Measurements from ENCODE around the gene PAFAH1B1.
A peak's percentile ranks its signal among the peaks of the same experiment; 100 is the strongest.

The PAFAH1B1 gene

DNA sequence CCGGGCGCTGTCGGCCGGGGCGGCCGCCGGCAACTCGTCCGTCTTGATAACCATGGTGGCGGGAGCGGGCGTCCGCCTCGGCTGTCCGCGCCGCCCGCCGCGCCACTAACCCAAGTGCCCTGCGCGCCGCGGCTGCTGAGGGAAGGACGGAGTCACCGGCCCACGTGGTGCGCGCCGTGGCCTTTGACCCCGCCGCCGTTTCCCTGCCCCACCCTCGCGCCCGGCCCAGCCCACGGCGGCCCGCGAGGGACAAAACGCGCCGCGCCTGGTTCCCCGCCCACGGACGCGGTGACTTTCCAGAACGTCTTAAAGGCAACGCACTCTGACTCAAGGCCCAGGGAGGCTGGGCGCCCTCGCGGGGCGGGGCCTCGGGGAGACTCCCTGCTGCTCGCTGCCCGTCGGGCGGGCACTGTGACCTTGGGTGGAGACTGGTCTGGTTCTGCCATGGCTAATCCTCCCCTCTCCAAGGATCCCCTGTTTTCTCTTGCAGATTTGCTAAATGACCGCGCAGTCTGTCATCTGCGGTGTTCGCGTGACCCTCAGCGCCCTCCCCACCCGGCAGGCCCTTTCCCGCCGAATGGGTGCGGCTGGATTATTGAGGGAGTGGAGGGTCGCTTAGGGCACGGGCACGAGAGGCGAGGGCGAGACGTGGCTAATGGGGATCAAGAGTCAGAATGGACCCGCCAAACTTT is 118.3 kb downstream of the PAFAH1B1 start, which contains the start of gene CLUH:
Gene CLUH (minus strand): TSS at position 157 of the 692 bp plus-strand sequence. CDS start 103 bp downstream, at position 54.
- peak within 1 kb of the TSS; percentile 68 for H3K4me3 ChIP-seq (replicated peaks; ENCODE audit: insufficient read depth, low read length)
- H3K27me3 ChIP-seq (ENCODE audit: insufficient read depth, poor library complexity, severe bottlenecking) = no peaks in the 10 kb centered on the region
- DNase-seq (ENCODE audit: low read depth in 1 of 2, low spot score in 1 of 2) = peak; percentile 83 to 87
- peak within 1 kb of the TSS; percentile 86 for H3K27ac ChIP-seq (replicated peaks)
- TF ChIP-seq POLR2AphosphoS5 (IDR thresholded peaks at IDR 0.05; ENCODE audit: low read depth) = peak; percentile 60
- TF ChIP-seq, protein P1, sequence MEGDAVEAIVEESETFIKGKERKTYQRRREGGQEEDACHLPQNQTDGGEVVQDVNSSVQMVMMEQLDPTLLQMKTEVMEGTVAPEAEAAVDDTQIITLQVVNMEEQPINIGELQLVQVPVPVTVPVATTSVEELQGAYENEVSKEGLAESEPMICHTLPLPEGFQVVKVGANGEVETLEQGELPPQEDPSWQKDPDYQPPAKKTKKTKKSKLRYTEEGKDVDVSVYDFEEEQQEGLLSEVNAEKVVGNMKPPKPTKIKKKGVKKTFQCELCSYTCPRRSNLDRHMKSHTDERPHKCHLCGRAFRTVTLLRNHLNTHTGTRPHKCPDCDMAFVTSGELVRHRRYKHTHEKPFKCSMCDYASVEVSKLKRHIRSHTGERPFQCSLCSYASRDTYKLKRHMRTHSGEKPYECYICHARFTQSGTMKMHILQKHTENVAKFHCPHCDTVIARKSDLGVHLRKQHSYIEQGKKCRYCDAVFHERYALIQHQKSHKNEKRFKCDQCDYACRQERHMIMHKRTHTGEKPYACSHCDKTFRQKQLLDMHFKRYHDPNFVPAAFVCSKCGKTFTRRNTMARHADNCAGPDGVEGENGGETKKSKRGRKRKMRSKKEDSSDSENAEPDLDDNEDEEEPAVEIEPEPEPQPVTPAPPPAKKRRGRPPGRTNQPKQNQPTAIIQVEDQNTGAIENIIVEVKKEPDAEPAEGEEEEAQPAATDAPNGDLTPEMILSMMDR (IDR thresholded peaks at IDR 0.05; ENCODE audit: insufficient read depth, low read length) = no peak
- TF ChIP-seq, protein P2, sequence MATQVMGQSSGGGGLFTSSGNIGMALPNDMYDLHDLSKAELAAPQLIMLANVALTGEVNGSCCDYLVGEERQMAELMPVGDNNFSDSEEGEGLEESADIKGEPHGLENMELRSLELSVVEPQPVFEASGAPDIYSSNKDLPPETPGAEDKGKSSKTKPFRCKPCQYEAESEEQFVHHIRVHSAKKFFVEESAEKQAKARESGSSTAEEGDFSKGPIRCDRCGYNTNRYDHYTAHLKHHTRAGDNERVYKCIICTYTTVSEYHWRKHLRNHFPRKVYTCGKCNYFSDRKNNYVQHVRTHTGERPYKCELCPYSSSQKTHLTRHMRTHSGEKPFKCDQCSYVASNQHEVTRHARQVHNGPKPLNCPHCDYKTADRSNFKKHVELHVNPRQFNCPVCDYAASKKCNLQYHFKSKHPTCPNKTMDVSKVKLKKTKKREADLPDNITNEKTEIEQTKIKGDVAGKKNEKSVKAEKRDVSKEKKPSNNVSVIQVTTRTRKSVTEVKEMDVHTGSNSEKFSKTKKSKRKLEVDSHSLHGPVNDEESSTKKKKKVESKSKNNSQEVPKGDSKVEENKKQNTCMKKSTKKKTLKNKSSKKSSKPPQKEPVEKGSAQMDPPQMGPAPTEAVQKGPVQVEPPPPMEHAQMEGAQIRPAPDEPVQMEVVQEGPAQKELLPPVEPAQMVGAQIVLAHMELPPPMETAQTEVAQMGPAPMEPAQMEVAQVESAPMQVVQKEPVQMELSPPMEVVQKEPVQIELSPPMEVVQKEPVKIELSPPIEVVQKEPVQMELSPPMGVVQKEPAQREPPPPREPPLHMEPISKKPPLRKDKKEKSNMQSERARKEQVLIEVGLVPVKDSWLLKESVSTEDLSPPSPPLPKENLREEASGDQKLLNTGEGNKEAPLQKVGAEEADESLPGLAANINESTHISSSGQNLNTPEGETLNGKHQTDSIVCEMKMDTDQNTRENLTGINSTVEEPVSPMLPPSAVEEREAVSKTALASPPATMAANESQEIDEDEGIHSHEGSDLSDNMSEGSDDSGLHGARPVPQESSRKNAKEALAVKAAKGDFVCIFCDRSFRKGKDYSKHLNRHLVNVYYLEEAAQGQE (IDR thresholded peaks at IDR 0.05; ENCODE audit: insufficient replicate concordance, low read depth) = no peak

DNA sequence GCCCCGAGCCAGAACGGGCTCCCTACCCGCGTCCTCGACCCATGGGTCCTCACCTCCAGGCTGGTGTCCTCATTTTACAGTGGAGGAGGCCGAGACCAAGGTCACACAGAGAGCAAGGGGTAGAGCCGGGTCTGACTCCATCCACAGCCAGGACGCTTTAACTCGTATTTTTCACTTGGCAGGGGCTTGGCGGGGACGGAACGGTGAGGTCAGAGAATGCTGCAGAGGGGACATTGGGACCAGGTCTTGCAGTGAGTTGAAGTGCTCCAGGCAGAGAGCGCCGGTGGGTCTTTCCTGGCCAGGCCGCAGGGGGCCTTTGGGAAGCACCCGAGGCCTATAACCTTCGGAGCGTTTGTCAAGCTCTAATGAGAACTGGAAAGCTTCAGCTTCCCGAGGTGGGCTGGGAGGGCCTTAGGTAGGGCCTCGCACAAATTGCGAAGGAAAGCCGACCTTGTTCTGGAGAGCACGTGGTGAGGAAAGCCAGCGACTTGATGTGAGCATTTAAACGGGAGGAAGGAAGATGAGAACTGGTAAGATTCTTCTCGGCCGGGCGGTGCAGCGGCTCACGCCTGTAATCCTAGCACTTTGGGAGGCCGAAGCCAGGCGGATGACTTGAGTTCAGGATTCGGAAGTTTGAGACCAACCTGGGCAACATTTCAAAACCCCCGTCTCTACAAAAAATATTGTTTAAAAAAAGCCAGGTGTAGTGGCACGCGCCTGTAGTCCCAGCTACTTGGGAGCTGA is 119.0 kb downstream of the PAFAH1B1 start:
- TF ChIP-seq SPI1 (IDR thresholded peaks at IDR 0.05; ENCODE audit: borderline replicate concordance, low read depth) (no peak), GABPA (IDR thresholded peaks at IDR 0.05; ENCODE audit: low read depth) (no peak)
- no peak for DNase-seq (ENCODE audit: low read depth in 1 of 2, low spot score in 1 of 2)
- H3K27ac ChIP-seq (replicated peaks) = peak overlapping the region; percentile 86
- peak overlapping the region; percentile 68 for H3K4me3 ChIP-seq (replicated peaks; ENCODE audit: insufficient read depth, low read length)
- H3K27me3 ChIP-seq (ENCODE audit: insufficient read depth, poor library complexity, severe bottlenecking) = no peaks in the 10 kb centered on the region

DNA sequence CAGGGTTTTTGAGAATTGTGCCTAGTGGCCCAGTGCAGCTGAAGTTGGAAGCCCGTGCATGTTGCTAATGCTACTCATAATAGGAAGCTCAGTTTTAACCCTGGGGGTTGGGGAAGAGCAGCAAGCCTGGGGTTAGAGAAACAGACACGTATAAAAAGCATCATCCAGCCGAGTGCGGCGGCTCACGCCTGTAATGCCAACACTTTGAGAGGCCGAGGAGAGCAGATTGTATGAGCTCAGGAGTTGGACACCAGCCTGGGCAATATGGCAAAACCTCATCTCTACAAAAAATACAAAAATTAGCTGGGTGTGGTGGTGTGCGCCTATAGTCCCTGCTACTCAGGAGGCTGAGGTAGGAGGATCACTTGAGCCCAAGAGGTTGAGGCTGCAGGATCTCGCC is 120.4 kb downstream of the PAFAH1B1 start:
- TF ChIP-seq, protein P2 (IDR thresholded peaks at IDR 0.05; ENCODE audit: insufficient replicate concordance, low read depth) = no peak
- TF ChIP-seq POLR2AphosphoS5 (IDR thresholded peaks at IDR 0.05; ENCODE audit: low read depth) (no peak), SPI1 (IDR thresholded peaks at IDR 0.05; ENCODE audit: borderline replicate concordance, low read depth) (no peak), GABPA (IDR thresholded peaks at IDR 0.05; ENCODE audit: low read depth) (no peak)
- TF ChIP-seq, protein P1 (IDR thresholded peaks at IDR 0.05; ENCODE audit: insufficient read depth, low read length) = no peak
- DNase-seq (ENCODE audit: low read depth in 1 of 2, low spot score in 1 of 2) = no peak
- Histone ChIP-seq H3K4me3 (replicated peaks; ENCODE audit: insufficient read depth, low read length) (no peak overlapping the region), H3K27ac (replicated peaks) (no peak overlapping the region), H3K27me3 (ENCODE audit: insufficient read depth, poor library complexity, severe bottlenecking) (no peaks in the 10 kb centered on the region)

DNA sequence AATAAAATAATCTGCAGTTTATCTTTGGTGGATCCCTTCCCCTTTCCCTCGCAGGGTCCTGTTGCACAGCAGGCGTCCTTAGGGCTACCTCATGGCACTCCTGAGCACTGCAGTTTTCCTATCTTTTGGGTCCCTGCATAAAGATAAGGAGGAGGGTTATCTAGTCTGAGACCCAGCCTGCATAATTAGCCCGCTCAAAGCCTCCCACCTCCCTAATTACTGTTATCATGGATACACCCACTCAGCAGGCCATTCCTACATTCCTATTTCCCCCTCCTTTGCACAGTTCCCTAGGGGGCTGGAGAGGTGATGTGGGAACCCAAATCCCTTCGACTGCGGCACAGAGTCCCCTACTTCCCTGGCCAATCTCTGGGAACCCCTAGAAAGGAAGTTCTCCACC is 123.2 kb downstream of the PAFAH1B1 start:
- no peak overlapping the region for H3K4me3 ChIP-seq (replicated peaks; ENCODE audit: insufficient read depth, low read length)
- H3K27me3 ChIP-seq (ENCODE audit: insufficient read depth, poor library complexity, severe bottlenecking) = no peaks in the 10 kb centered on the region
- no peak for DNase-seq (ENCODE audit: low read depth in 1 of 2, low spot score in 1 of 2)
- no peak overlapping the region for H3K27ac ChIP-seq (replicated peaks)
- TF ChIP-seq POLR2AphosphoS5 (IDR thresholded peaks at IDR 0.05; ENCODE audit: low read depth) = no peak
- no peak for TF ChIP-seq GABPA (IDR thresholded peaks at IDR 0.05; ENCODE audit: low read depth)
- no peak for TF ChIP-seq SPI1 (IDR thresholded peaks at IDR 0.05; ENCODE audit: borderline replicate concordance, low read depth)
- TF ChIP-seq, protein P1 (IDR thresholded peaks at IDR 0.05; ENCODE audit: insufficient read depth, low read length) = no peak
- TF ChIP-seq, protein P2 (IDR thresholded peaks at IDR 0.05; ENCODE audit: insufficient replicate concordance, low read depth) = no peak
